Measurements from ENCODE around the gene CENPI.

DNA sequence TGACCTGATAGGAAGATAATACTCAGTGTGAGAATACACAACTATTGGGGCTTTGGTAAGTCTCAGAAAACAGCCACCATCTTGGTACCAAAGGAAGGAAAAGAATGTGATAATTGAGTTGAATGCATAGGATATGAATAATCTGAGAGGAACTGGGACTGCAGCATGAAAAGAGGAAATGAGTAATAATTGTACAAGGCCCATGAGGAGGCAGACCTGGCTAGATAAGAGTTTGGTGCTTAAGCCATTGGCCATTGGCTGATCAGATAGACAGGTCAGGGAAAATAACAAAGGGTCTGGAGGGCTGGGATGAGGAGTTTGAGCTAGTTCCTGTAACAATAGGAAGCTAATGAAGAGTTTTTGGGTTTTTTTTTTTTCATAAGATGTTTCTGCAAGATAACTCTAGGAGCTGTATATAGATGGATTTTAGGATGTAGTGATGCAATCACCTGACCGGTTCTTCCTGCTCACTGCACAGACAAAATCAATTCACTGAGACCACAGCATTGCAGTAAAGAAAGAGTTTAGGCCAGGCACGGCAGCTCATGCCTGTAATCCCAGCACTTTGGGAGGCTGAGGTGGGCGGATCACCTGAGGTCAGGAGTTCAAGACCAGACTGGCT, 40.8 kb upstream of the CENPI start:
- TF ChIP-seq, protein P1, sequence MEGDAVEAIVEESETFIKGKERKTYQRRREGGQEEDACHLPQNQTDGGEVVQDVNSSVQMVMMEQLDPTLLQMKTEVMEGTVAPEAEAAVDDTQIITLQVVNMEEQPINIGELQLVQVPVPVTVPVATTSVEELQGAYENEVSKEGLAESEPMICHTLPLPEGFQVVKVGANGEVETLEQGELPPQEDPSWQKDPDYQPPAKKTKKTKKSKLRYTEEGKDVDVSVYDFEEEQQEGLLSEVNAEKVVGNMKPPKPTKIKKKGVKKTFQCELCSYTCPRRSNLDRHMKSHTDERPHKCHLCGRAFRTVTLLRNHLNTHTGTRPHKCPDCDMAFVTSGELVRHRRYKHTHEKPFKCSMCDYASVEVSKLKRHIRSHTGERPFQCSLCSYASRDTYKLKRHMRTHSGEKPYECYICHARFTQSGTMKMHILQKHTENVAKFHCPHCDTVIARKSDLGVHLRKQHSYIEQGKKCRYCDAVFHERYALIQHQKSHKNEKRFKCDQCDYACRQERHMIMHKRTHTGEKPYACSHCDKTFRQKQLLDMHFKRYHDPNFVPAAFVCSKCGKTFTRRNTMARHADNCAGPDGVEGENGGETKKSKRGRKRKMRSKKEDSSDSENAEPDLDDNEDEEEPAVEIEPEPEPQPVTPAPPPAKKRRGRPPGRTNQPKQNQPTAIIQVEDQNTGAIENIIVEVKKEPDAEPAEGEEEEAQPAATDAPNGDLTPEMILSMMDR (optimal IDR thresholded peaks at IDR 0.05 in 1 of 3, IDR thresholded peaks at IDR 0.05 in 1 of 3, conservative IDR thresholded peaks at IDR 0.05 in 1 of 3; ENCODE audit: extremely low read depth in 1 of 3, insufficient read depth in 2 of 3, low read length in 3 of 3), result no peak
- TF ChIP-seq EZH2 (IDR thresholded peaks at IDR 0.05; ENCODE audit: low read length), result no peak

Data from keratinocyte (primary cell).